ENCODE measurements around the gene NACA2. TPM values are rescaled to one million over a fixed set of nuclear protein-coding genes. Genes with fewer than 3 reads are reported as not detected.

NACA2 gene
- total RNA-seq, 1 experiment from 2014 or later = not detected

DNA sequence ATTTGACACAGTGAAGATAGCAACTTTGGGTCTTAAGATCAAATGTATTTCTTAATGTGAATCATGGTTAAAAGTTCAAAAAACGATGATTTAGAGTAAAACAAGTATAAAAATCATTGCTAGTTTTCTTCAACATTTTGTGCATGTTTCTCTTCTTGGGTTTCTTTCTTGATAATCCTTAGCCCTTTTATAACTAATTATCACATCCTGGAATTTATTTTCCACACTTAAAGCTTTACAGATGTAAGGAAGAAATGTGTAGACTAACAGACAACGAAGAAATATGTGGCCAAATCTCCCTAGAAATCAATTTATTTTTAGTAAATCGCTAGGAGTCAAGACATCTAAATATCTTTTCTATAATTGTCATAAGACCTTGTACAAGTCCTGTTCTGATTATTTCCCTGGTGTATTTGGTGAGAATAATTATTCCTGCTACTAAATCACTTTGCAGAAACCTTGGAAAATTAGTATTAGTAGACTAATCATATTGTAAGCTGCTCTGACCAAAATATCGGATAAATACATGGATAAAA lies 4.9 kb downstream of the NACA2 start:
- BruUV-seq (replicated peaks) = no TSS peak
- no peaks in the 10 kb centered on the region for H3K4me1 ChIP-seq (replicated peaks; ENCODE audit: insufficient read depth)
- intact Hi-C loops (cut with micrococcal nuclease; ENCODE audit: unreplicated experiment) = no loop called here
- no peak overlapping the region for H3K27ac ChIP-seq
- DNase-seq = no peak
- H3K36me3 ChIP-seq (ENCODE audit: low read depth) = no peaks in the 10 kb centered on the region
- no peak overlapping the region for H2AFZ ChIP-seq
- H3K9me2 ChIP-seq (ENCODE audit: insufficient read depth) = no peaks in the 10 kb centered on the region
- no peak overlapping the region for H3K4me2 ChIP-seq
- no peaks in the 10 kb centered on the region for H3F3A ChIP-seq (ENCODE audit: insufficient read depth, low read depth)
- TF ChIP-seq, protein P1, sequence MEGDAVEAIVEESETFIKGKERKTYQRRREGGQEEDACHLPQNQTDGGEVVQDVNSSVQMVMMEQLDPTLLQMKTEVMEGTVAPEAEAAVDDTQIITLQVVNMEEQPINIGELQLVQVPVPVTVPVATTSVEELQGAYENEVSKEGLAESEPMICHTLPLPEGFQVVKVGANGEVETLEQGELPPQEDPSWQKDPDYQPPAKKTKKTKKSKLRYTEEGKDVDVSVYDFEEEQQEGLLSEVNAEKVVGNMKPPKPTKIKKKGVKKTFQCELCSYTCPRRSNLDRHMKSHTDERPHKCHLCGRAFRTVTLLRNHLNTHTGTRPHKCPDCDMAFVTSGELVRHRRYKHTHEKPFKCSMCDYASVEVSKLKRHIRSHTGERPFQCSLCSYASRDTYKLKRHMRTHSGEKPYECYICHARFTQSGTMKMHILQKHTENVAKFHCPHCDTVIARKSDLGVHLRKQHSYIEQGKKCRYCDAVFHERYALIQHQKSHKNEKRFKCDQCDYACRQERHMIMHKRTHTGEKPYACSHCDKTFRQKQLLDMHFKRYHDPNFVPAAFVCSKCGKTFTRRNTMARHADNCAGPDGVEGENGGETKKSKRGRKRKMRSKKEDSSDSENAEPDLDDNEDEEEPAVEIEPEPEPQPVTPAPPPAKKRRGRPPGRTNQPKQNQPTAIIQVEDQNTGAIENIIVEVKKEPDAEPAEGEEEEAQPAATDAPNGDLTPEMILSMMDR (conservative IDR thresholded peaks at IDR 0.05) = no peak
- 0 out of 2 replicates have a peak, but pooled peaks cover 4% of the 10 kb centered on the region for H3K27me3 ChIP-seq (ENCODE audit: insufficient read depth, low read depth)
- H3K79me2 ChIP-seq (ENCODE audit: low read depth) = no peaks in the 10 kb centered on the region
- no peaks in the 10 kb centered on the region for H4K20me1 ChIP-seq (ENCODE audit: insufficient read depth)
- no peak overlapping the region for H3K4me3 ChIP-seq
- POLR2A ChIA-PET (ENCODE audit: unreplicated experiment) = no interaction called here
- CTCF ChIA-PET = no interaction called here
- no peaks in the 10 kb centered on the region for H3K9me3 ChIP-seq (ENCODE audit: insufficient read depth, low read depth)

DNA sequence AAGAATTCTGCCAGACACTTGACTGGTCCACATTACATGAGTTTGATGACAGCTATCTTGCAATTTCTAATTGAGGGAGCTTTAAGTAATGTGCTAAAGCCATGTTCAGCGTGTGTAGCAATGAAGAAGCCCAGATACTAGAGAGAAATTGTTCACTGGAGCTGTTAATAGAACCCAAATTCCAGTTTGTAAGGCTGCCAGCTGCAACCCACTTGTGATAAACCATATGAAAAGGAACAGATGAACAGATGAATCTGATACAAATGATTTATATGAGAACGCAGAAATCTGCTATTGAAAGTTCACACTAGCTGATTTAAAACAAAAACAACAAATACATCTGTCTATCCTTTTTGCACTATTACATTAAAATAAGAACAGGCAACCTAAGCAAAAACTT lies 6.2 kb downstream of the NACA2 start:
- H3K9me3 ChIP-seq (ENCODE audit: insufficient read depth, low read depth) = no peaks in the 10 kb centered on the region
- no TSS peak for BruUV-seq (replicated peaks)
- H3K27me3 ChIP-seq (ENCODE audit: insufficient read depth, low read depth) = 0 out of 2 replicates have a peak, but pooled peaks cover 4% of the 10 kb centered on the region
- H3K79me2 ChIP-seq (ENCODE audit: low read depth) = no peaks in the 10 kb centered on the region
- H3F3A ChIP-seq (ENCODE audit: insufficient read depth, low read depth) = no peaks in the 10 kb centered on the region
- H3K9me2 ChIP-seq (ENCODE audit: insufficient read depth) = no peaks in the 10 kb centered on the region
- H3K27ac ChIP-seq = no peak overlapping the region
- H4K20me1 ChIP-seq (ENCODE audit: insufficient read depth) = no peaks in the 10 kb centered on the region
- H2AFZ ChIP-seq = 0 out of 2 replicates have a peak overlapping the region, but pooled peaks have one; percentile 39
- H3K4me2 ChIP-seq = no peak overlapping the region
- no peak for DNase-seq
- no peak overlapping the region for H3K4me3 ChIP-seq
- TF ChIP-seq, protein P1 (conservative IDR thresholded peaks at IDR 0.05) = no peak
- no peak for TF ChIP-seq EZH2 (IDR thresholded peaks at IDR 0.05; ENCODE audit: low read depth)
- H3K36me3 ChIP-seq (ENCODE audit: low read depth) = no peaks in the 10 kb centered on the region
- H3K4me1 ChIP-seq (replicated peaks; ENCODE audit: insufficient read depth) = no peaks in the 10 kb centered on the region
- intact Hi-C loops (cut with micrococcal nuclease; ENCODE audit: unreplicated experiment) = no loop called here
- ChIA-PET CTCF (interaction anchor here (0.6 kb wide), 2 partner anchors 135 to 525 kb away, joined by 3 read pairs; no protein-coding TSS in a partner anchor), POLR2A (ENCODE audit: unreplicated experiment) (no interaction called here)

DNA sequence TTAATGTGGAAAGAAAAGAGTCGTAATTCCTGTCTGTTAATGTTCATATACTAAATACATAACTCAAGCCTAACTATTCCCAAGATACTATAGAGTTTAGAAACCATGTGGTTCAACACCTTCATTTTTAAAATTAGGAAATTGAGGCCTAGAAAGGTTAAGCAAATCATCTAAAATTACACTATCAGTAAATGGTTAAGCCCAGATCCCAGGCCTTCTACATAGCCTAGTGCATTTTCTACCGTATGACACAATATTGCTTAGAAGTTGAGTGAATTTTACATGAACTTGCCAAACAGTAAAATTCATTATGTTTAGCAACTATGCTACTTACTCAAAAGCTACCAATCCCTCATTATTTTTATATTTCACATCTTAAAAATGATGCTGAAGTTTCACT lies 6.8 kb downstream of the NACA2 start:
- intact Hi-C loops (cut with micrococcal nuclease; ENCODE audit: unreplicated experiment) = no loop called here
- no peak for DNase-seq
- Histone ChIP-seq H3K4me1 (replicated peaks; ENCODE audit: insufficient read depth) (no peaks in the 10 kb centered on the region), H3K9me2 (ENCODE audit: insufficient read depth) (no peaks in the 10 kb centered on the region), H3K36me3 (ENCODE audit: low read depth) (no peaks in the 10 kb centered on the region), H3K27ac (no peak overlapping the region), H3K27me3 (ENCODE audit: insufficient read depth, low read depth) (0 out of 2 replicates have a peak, but pooled peaks cover under 1% of the 10 kb centered on the region), H3K4me3 (no peak overlapping the region), H4K20me1 (ENCODE audit: insufficient read depth) (no peaks in the 10 kb centered on the region), H3K9me3 (ENCODE audit: insufficient read depth, low read depth) (no peaks in the 10 kb centered on the region), H3F3A (ENCODE audit: insufficient read depth, low read depth) (no peaks in the 10 kb centered on the region), H3K79me2 (ENCODE audit: low read depth) (no peaks in the 10 kb centered on the region), H3K4me2 (no peak overlapping the region), H2AFZ (no peak overlapping the region)
- no TSS peak for BruUV-seq (replicated peaks)
- TF ChIP-seq, protein P1 (conservative IDR thresholded peaks at IDR 0.05) = no peak
- no peak for TF ChIP-seq EZH2 (IDR thresholded peaks at IDR 0.05; ENCODE audit: low read depth)
- POLR2A ChIA-PET (ENCODE audit: unreplicated experiment) = no interaction called here
- CTCF ChIA-PET = interaction anchor here (0.6 kb wide), 1 partner anchor 134 kb away, joined by 3 read pairs; no protein-coding TSS in a partner anchor

All from PC-9 (cell line).